ENCODE results near the gene MAP3K2.
"Not testable (repeated sequence)": the region's sequence is repeated elsewhere in the genome, so short reads cannot be mapped to it uniquely, and the experiment has no call there.

DNA sequence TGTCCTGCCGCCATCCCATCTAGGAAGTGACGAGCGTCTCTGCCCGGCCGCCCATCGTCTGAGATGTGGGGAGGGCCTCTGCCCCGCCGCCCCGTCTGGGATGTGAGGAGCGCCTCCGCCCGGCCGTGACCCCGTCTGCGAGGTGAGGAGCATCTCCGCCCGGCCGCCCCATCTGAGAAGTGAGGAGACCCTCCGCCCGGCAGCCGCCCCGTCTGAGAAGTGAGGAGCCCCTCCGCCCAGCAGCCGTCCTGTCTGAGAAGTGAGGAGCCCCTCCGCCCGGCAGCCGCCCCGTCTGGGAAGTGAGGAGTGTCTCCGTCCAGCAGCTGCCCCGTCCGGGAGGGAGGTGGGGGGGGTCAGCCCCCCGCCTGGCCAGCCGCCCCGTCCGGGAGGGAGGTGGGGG lies 34.6 kb downstream of the MAP3K2 start:
- TF ChIP-seq POLR2A (IDR thresholded peaks at IDR 0.05; ENCODE audit: low read depth, low read length); RAD21 (IDR thresholded peaks at IDR 0.05; ENCODE audit: low read length); CTCF (conservative IDR thresholded peaks at IDR 0.05; ENCODE audit: low read depth, low read length); MXI1 (IDR thresholded peaks at IDR 0.05; ENCODE audit: borderline replicate concordance, low read depth, low read length); CEBPB (IDR thresholded peaks at IDR 0.05; ENCODE audit: low read depth, low read length); SMC3 (IDR thresholded peaks at IDR 0.05; ENCODE audit: low read depth, low read length); NFE2L2 (IDR thresholded peaks at IDR 0.05; ENCODE audit: low read depth, low read length): not testable (repeated sequence)
